OCI-LY7 (cell line): ENCODE data around the gene PPP3CA.

Experiments used
- CTCF ChIP-seq: fragments of 200-600 bp; sonication (generic); conservative IDR thresholded peaks from 2 replicates; pipeline ENCODE4 v1.5.1; 2014; ENCODE audit warnings: mild to moderate bottlenecking, antibody characterized with exemption, low read length, moderate library complexity, mixed read lengths
- EZH2phosphoT487 ChIP-seq: fragments of 200-600 bp; sonication (generic); IDR thresholded peaks from 2 replicates; pipeline ENCODE4 v1.6.1; 2018; ENCODE audit warnings: low read depth, borderline replicate concordance, mild to moderate bottlenecking, mixed run types, antibody characterized with exemption, low read length, moderate library complexity, mixed read lengths

GRCh38 chr4:101240099-101240498, 107.2 kb downstream of the PPP3CA start:
- no peak for TF ChIP-seq EZH2phosphoT487
- no peak for TF ChIP-seq CTCF
